Loucy (cell line): ENCODE measurements around the gene AADAC.

Experiments used
- H2AFZ ChIP-seq: fragments of 200-600 bp; sonication (generic); 2 replicates; pipeline ENCODE4 v1.6.0; 2016; ENCODE audit warnings: antibody characterized with exemption, mild to moderate bottlenecking, low read length, moderate library complexity
- H3F3A ChIP-seq: fragments of 200-600 bp; 2 replicates; pipeline ENCODE4 v1.6.0; 2016; ENCODE audit warnings: antibody characterized with exemption, low read depth, mild to moderate bottlenecking
- H3K27me3 ChIP-seq: fragments of 200-600 bp; sonication (generic); 2 replicates; pipeline ENCODE4 v1.6.1; 2014; ENCODE audit warnings: low read length, mild to moderate bottlenecking; ENCODE audit not compliant: insufficient read depth, poor library complexity, severe bottlenecking
- H3K36me3 ChIP-seq: fragments of 200-600 bp; sonication (generic); 2 replicates; pipeline ENCODE4 v1.6.1; 2016; ENCODE audit warnings: low read length; ENCODE audit not compliant: insufficient read depth
- H3K4me1 ChIP-seq: fragments of 200-600 bp; sonication (generic); 2 replicates; pipeline ENCODE4 v1.5.1; 2014; ENCODE audit warnings: low read length, mild to moderate bottlenecking; ENCODE audit not compliant: insufficient read depth, poor library complexity, severe bottlenecking
- H3K4me2 ChIP-seq: fragments of 200-600 bp; sonication (generic); 2 replicates; pipeline ENCODE4 v1.6.0; 2014; ENCODE audit warnings: antibody characterized with exemption, low read length, low read depth, mild to moderate bottlenecking; ENCODE audit not compliant: poor library complexity, severe bottlenecking
- H3K4me3 ChIP-seq: fragments of 200-600 bp; sonication (generic); 2 replicates; pipeline ENCODE4 v1.5.1; 2014; ENCODE audit warnings: low read length, mild to moderate bottlenecking, mixed read lengths; ENCODE audit not compliant: poor library complexity, severe bottlenecking
- H3K79me2 ChIP-seq: fragments of 200-600 bp; sonication (generic); 2 replicates; pipeline ENCODE4 v1.6.1; 2014; ENCODE audit warnings: low read length; ENCODE audit not compliant: insufficient read depth
- H3K9ac ChIP-seq: fragments of 200-600 bp; sonication (generic); 2 replicates; pipeline ENCODE4 v1.6.0; 2014; ENCODE audit warnings: mild to moderate bottlenecking, low read depth, low read length, moderate library complexity; ENCODE audit not compliant: poor library complexity, severe bottlenecking
- H3K9me2 ChIP-seq: fragments of 200-600 bp; sonication (generic); replicated peaks from 2 replicates; pipeline ENCODE4 v1.6.1; 2016; ENCODE audit warnings: low read depth, low read length, mixed read lengths
- H3K9me3 ChIP-seq: fragments of 200-600 bp; sonication (generic); 2 replicates; pipeline ENCODE4 v1.6.1; 2014; ENCODE audit warnings: mild to moderate bottlenecking, antibody characterized with exemption, low read length, low read depth; ENCODE audit not compliant: insufficient read depth
- H4K20me1 ChIP-seq: fragments of 200-600 bp; sonication (generic); 2 replicates; pipeline ENCODE4 v1.6.0; 2014; ENCODE audit warnings: antibody characterized with exemption, low read length, mild to moderate bottlenecking; ENCODE audit not compliant: insufficient read depth, poor library complexity, severe bottlenecking
- EZH2phosphoT487 ChIP-seq: fragments of 200-600 bp; IDR thresholded peaks from 2 replicates; pipeline ENCODE4 v1.6.1; 2018; ENCODE audit warnings: antibody characterized with exemption, mild to moderate bottlenecking, moderate library complexity, borderline replicate concordance
- TF ChIP-seq, protein P1 (sequence below): fragments of 200-600 bp; sonication (generic); conservative IDR thresholded peaks from 2 replicates; pipeline ENCODE4 v1.5.1; 2014; ENCODE audit warnings: mild to moderate bottlenecking, antibody characterized with exemption, low read length

Gene AADAC

DNA sequence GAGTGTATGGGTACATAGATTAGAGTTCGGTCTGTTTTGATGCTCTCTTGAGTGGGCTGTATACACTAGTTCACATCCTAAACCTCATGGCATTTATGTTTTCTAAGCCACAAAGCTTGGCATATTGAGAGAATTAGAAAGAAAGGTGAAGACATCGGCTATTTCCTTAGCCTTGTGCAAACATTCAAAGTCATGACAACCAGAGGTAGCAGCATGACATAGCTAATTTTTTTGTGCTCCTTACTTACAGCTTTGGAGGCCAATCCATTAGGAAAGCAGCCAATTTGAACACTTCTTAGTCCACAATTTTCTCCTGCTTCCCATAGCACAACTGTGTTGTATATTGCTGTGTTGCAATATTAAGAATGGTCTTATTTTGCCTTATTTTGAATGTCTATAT is 21.5 kb upstream of the AADAC start:
- Histone ChIP-seq H3K27me3 (no peaks in the 10 kb centered on the region), H4K20me1 (no peaks in the 10 kb centered on the region), H3K4me2 (no peak overlapping the region), H3K9me3 (no peaks in the 10 kb centered on the region), H3K79me2 (no peaks in the 10 kb centered on the region), H3F3A (no peaks in the 10 kb centered on the region), H3K9ac (no peak overlapping the region), H3K4me1 (no peaks in the 10 kb centered on the region), H3K36me3 (no peaks in the 10 kb centered on the region), H2AFZ (no peak overlapping the region), H3K9me2 (no peaks in the 10 kb centered on the region), H3K4me3 (no peak overlapping the region)
- TF ChIP-seq, protein P1, sequence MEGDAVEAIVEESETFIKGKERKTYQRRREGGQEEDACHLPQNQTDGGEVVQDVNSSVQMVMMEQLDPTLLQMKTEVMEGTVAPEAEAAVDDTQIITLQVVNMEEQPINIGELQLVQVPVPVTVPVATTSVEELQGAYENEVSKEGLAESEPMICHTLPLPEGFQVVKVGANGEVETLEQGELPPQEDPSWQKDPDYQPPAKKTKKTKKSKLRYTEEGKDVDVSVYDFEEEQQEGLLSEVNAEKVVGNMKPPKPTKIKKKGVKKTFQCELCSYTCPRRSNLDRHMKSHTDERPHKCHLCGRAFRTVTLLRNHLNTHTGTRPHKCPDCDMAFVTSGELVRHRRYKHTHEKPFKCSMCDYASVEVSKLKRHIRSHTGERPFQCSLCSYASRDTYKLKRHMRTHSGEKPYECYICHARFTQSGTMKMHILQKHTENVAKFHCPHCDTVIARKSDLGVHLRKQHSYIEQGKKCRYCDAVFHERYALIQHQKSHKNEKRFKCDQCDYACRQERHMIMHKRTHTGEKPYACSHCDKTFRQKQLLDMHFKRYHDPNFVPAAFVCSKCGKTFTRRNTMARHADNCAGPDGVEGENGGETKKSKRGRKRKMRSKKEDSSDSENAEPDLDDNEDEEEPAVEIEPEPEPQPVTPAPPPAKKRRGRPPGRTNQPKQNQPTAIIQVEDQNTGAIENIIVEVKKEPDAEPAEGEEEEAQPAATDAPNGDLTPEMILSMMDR, result no peak
- TF ChIP-seq EZH2phosphoT487, result no peak

GRCh38 chr3:151793636-151794035 is 20.3 kb upstream of the AADAC start:
- Histone ChIP-seq H2AFZ (no peak overlapping the region), H3K4me2 (no peak overlapping the region), H3K9ac (no peak overlapping the region), H3K36me3 (no peaks in the 10 kb centered on the region), H3K4me1 (no peaks in the 10 kb centered on the region), H3F3A (no peaks in the 10 kb centered on the region), H3K4me3 (no peak overlapping the region), H3K9me3 (no peaks in the 10 kb centered on the region), H4K20me1 (no peaks in the 10 kb centered on the region), H3K79me2 (no peaks in the 10 kb centered on the region), H3K27me3 (no peaks in the 10 kb centered on the region), H3K9me2 (no peaks in the 10 kb centered on the region)
- TF ChIP-seq, protein P1, result no peak
- TF ChIP-seq EZH2phosphoT487, result no peak

DNA sequence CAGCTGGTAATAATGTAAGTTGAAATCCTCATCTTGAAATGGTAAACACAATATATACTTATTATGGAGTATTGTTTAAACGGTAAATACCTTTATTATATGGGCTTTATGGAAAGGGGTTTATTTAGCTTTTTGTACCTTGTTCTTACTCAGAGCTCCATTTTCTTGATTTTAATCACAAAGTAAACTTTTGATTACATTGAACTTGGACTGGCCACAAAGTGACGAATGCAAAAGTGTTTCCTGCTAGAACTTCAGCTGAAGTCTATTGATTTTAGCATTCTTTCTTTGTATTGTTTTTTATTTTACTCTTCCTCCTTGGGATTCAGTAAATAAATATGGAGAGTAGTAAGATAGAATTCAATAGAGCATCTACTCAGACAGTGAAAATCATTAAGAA is 19.8 kb upstream of the AADAC start:
- Histone ChIP-seq H3K4me2 (no peak overlapping the region), H3K27me3 (no peaks in the 10 kb centered on the region), H3K9ac (no peak overlapping the region), H3F3A (no peaks in the 10 kb centered on the region), H3K9me2 (no peaks in the 10 kb centered on the region), H3K36me3 (no peaks in the 10 kb centered on the region), H3K4me1 (no peaks in the 10 kb centered on the region), H4K20me1 (no peaks in the 10 kb centered on the region), H3K4me3 (no peak overlapping the region), H3K79me2 (no peaks in the 10 kb centered on the region), H3K9me3 (no peaks in the 10 kb centered on the region), H2AFZ (no peak overlapping the region)
- no peak for TF ChIP-seq EZH2phosphoT487
- TF ChIP-seq, protein P1, result no peak
